SK-N-SH (cell line): Measurements from ENCODE around the gene SEZ6L2. TPM values are rescaled to one million over a fixed set of nuclear protein-coding genes. Genes with fewer than 3 reads are reported as not detected.

Source experiments
- CTCF ChIA-PET: fragments of 300-600, 350-600 bp; formaldehyde crosslinking; extraction: SDS; loops from one replicate; lab custom pipeline; 2021; lab: Yijun Ruan, JAX
- POLR2A ChIA-PET: fragments of 350-600 bp; sonication (Branson Sonifier 250); formaldehyde crosslinking; extraction: SDS; loops from one replicate; lab custom pipeline; 2020; ENCODE audit warnings: antibody characterized with exemption, inconsistent platforms; lab: Yijun Ruan, JAX
- DNase-seq: peaks from one replicate; pipeline ENCODE4 v3.0.0; 2012
- H2AFZ ChIP-seq: fragments of 200-600 bp; sonication (generic); 2 replicates; pipeline ENCODE4 v1.8.1; 2016; ENCODE audit warnings: antibody characterized with exemption, mild to moderate bottlenecking, low read depth
- H3F3A ChIP-seq: fragments of 200-600 bp; sonication (generic); replicated peaks from 2 replicates; pipeline ENCODE3; 2016; ENCODE audit warnings: antibody characterized with exemption, mild to moderate bottlenecking; ENCODE audit not compliant: insufficient read depth
- H3K27ac ChIP-seq, 2 experiments: fragments of 200-500 bp in 1 of 2; fragments of 200-600 bp in 1 of 2; sonication (Bioruptor generic) in 1 of 2; sonication (generic), shearing (Covaris generic) in 1 of 2; 2 replicates each; pipeline versions ENCODE4 v1.5.1 to v1.6.1; 2014 to 2016; ENCODE audit warnings: low read depth in 2 of 2, inconsistent platforms in 1 of 2, low read length in 1 of 2, mild to moderate bottlenecking in 1 of 2, mixed read lengths in 1 of 2
- H3K27me3 ChIP-seq: fragments of 200-600 bp; sonication (generic), shearing (Covaris generic); 2 replicates; pipeline ENCODE4 v1.6.1; 2016; ENCODE audit warnings: mixed run types; ENCODE audit not compliant: insufficient read depth
- H3K36me3 ChIP-seq, 2 experiments: fragments of 200-500 bp in 1 of 2; fragments of 200-600 bp in 1 of 2; sonication (Bioruptor generic) in 1 of 2; sonication (generic) in 1 of 2; replicated peaks in 1 of 2; 2 replicates each; pipeline versions ENCODE3 to v1.5.1; 2014 to 2016; ENCODE audit warnings: low read length in 1 of 2, mild to moderate bottlenecking in 1 of 2; ENCODE audit not compliant: insufficient read depth in 2 of 2, control insufficient read depth in 1 of 2
- H3K4me1 ChIP-seq, 2 experiments: fragments of 200-500 bp in 1 of 2; fragments of 200-600 bp in 1 of 2; sonication (Bioruptor generic) in 1 of 2; sonication (generic), shearing (Covaris generic) in 1 of 2; 2 replicates each; pipeline versions ENCODE4 v1.5.1 to v1.6.1; 2014 to 2016; ENCODE audit warnings: low read depth in 1 of 2, low read length in 1 of 2, mixed run types in 1 of 2; ENCODE audit not compliant: insufficient read depth in 2 of 2, control insufficient read depth in 1 of 2
- H3K4me2 ChIP-seq: fragments of 200-600 bp; sonication (generic), shearing (Covaris generic); 2 replicates; pipeline ENCODE4 v1.6.1; 2017; ENCODE audit warnings: mixed run types
- H3K4me3 ChIP-seq, 2 experiments: fragments of 200-500 bp in 1 of 2; fragments of 200-600 bp in 1 of 2; sonication (Bioruptor generic) in 1 of 2; sonication (generic), shearing (Covaris generic) in 1 of 2; 2 replicates each; pipeline versions ENCODE4 v1.5.1 to v1.8.1; 2014 to 2016; ENCODE audit warnings: low read depth in 2 of 2, inconsistent platforms in 1 of 2, low read length in 1 of 2, mild to moderate bottlenecking in 1 of 2, mixed read lengths in 1 of 2, moderate library complexity in 1 of 2
- H3K79me2 ChIP-seq: fragments of 200-600 bp; sonication (generic); 2 replicates; pipeline ENCODE4 v1.8.1; 2017; ENCODE audit warnings: mild to moderate bottlenecking; ENCODE audit not compliant: insufficient read depth
- H3K9ac ChIP-seq: fragments of 200-600 bp; sonication (generic); 2 replicates; pipeline ENCODE4 v1.6.1; 2017; ENCODE audit warnings: mixed run types
- H3K9me2 ChIP-seq: fragments of 200-600 bp; sonication (generic); 2 replicates; pipeline ENCODE4 v1.6.1; 2017; ENCODE audit warnings: mixed run types
- H3K9me3 ChIP-seq: fragments of 200-600 bp; sonication (generic); 2 replicates; pipeline ENCODE4 v1.6.1; 2017; ENCODE audit warnings: mixed run types, mild to moderate bottlenecking, moderate library complexity
- H4K20me1 ChIP-seq: fragments of 200-600 bp; sonication (generic); 2 replicates; pipeline ENCODE4 v1.6.1; 2017; ENCODE audit warnings: mild to moderate bottlenecking, mixed run types; ENCODE audit not compliant: insufficient read depth
- CHD2 ChIP-seq: fragments of 150-350 bp; IDR thresholded peaks from 2 replicates; pipeline ENCODE4 v1.6.1; 2018; ENCODE audit warnings: low read length; ENCODE audit not compliant: partially characterized antibody
- ELF1 ChIP-seq: IDR thresholded peaks from 2 replicates; pipeline ENCODE4 v1.4.0; 2012
- EP300 ChIP-seq, 2 experiments: IDR thresholded peaks; 2 replicates each; pipeline versions ENCODE4 v1.4.0 to v1.6.1; 2012; ENCODE audit warnings: borderline replicate concordance in 1 of 2, low read depth in 1 of 2, low read length in 1 of 2
- EZH2phosphoT487 ChIP-seq: fragments of 200-600 bp; sonication (generic); IDR thresholded peaks from 2 replicates; pipeline ENCODE4 v1.6.1; 2017; ENCODE audit warnings: low read depth, mixed run types, mild to moderate bottlenecking, antibody characterized with exemption, moderate library complexity, borderline replicate concordance
- FOSL2 ChIP-seq: IDR thresholded peaks from 2 replicates; pipeline ENCODE4 v1.4.0; 2012; ENCODE audit warnings: low read depth, mild to moderate bottlenecking, moderate library complexity, borderline replicate concordance
- FOXJ3 ChIP-seq: sonication (generic); formaldehyde crosslinking; IDR thresholded peaks from 2 replicates; pipeline ENCODE4 v1.5.1; 2020; ENCODE audit warnings: mild to moderate bottlenecking, missing genetic modification reagents
- FOXM1 ChIP-seq: IDR thresholded peaks from 2 replicates; pipeline ENCODE4 v1.4.0; 2012; ENCODE audit warnings: low read depth, mild to moderate bottlenecking
- GABPA ChIP-seq: IDR thresholded peaks from 2 replicates; pipeline ENCODE4 v1.4.0; 2012; ENCODE audit warnings: low read depth, mild to moderate bottlenecking
- JUND ChIP-seq: IDR thresholded peaks from 2 replicates; pipeline ENCODE4 v1.4.0; 2012
- NFIC ChIP-seq: IDR thresholded peaks from 2 replicates; pipeline ENCODE4 v1.4.0; 2012; ENCODE audit warnings: borderline replicate concordance
- NRF1 ChIP-seq: IDR thresholded peaks from 2 replicates; pipeline ENCODE4 v1.6.1; 2012; ENCODE audit warnings: low read depth, mild to moderate bottlenecking, low read length
- POLR2AphosphoS5 ChIP-seq: IDR thresholded peaks from 2 replicates; pipeline ENCODE4 v1.6.1; 2012; ENCODE audit warnings: low read depth, low read length
- RFX5 ChIP-seq: IDR thresholded peaks from 2 replicates; pipeline ENCODE4 v1.6.1; 2012; ENCODE audit warnings: mild to moderate bottlenecking, improper control_type of control experiment, low read length
- RXRA ChIP-seq: IDR thresholded peaks from 2 replicates; pipeline ENCODE4 v1.4.0; 2012; ENCODE audit warnings: low read depth, mild to moderate bottlenecking, borderline replicate concordance
- SIN3A ChIP-seq: IDR thresholded peaks from 2 replicates; pipeline ENCODE4 v1.6.1; 2012; ENCODE audit warnings: low read depth, mild to moderate bottlenecking, low read length, moderate library complexity, borderline replicate concordance
- SMC3 ChIP-seq: IDR thresholded peaks from 2 replicates; pipeline ENCODE4 v1.6.1; 2012; ENCODE audit warnings: low read depth, low read length, improper control_type of control experiment
- TAF1 ChIP-seq: IDR thresholded peaks from 2 replicates; pipeline ENCODE4 v1.6.1; 2012; ENCODE audit warnings: low read depth, mild to moderate bottlenecking, low read length, moderate library complexity, borderline replicate concordance
- TEAD4 ChIP-seq: IDR thresholded peaks from 2 replicates; pipeline ENCODE4 v1.4.0; 2012; ENCODE audit warnings: mild to moderate bottlenecking, borderline replicate concordance; ENCODE audit not compliant: insufficient read depth
- YY1 ChIP-seq: IDR thresholded peaks from 2 replicates; pipeline ENCODE4 v1.4.0; 2012; ENCODE audit warnings: low read depth, mild to moderate bottlenecking
- WGBS: methylation state at CpG from one replicate; pipeline ENCODE4 v1.1.6; 2017; ENCODE audit warnings: low lambda C conversion rate; 5-methylcytosine and 5-hydroxymethylcytosine counted together
- polyA plus RNA-seq, 3 experiments: library from polyadenylated mRNA; depleted of rRNA; stranded (reverse); fragments of >200 nt; gene quantifications; 2 replicates each; pipeline ENCODE4 v1.2.3, GENCODE V29; 2012
- TF ChIP-seq, protein P1 (sequence below): fragments of 200-600 bp; sonication (generic); IDR thresholded peaks from 2 replicates; pipeline ENCODE4 v1.6.1; 2017; ENCODE audit warnings: antibody characterized with exemption, mild to moderate bottlenecking, moderate library complexity
- TF ChIP-seq, protein P2 (sequence below): fragments of 150-350 bp; IDR thresholded peaks from 2 replicates; pipeline ENCODE4 v1.6.1; 2016; ENCODE audit warnings: mild to moderate bottlenecking, low read depth, low read length
- TF ChIP-seq, protein P3 (sequence below): IDR thresholded peaks from 2 replicates; pipeline ENCODE4 v1.6.1; 2012; ENCODE audit warnings: mild to moderate bottlenecking, low read depth, low read length, moderate library complexity
- TF ChIP-seq, protein P4 (sequence below): IDR thresholded peaks from 2 replicates; pipeline ENCODE4 v1.4.0; 2012; ENCODE audit warnings: low read depth, borderline replicate concordance

SEZ6L2 gene
- polyA plus RNA-seq, 1 of the 3 experiments (the other 2 are of a cell fraction), result 59.8 TPM

DNA sequence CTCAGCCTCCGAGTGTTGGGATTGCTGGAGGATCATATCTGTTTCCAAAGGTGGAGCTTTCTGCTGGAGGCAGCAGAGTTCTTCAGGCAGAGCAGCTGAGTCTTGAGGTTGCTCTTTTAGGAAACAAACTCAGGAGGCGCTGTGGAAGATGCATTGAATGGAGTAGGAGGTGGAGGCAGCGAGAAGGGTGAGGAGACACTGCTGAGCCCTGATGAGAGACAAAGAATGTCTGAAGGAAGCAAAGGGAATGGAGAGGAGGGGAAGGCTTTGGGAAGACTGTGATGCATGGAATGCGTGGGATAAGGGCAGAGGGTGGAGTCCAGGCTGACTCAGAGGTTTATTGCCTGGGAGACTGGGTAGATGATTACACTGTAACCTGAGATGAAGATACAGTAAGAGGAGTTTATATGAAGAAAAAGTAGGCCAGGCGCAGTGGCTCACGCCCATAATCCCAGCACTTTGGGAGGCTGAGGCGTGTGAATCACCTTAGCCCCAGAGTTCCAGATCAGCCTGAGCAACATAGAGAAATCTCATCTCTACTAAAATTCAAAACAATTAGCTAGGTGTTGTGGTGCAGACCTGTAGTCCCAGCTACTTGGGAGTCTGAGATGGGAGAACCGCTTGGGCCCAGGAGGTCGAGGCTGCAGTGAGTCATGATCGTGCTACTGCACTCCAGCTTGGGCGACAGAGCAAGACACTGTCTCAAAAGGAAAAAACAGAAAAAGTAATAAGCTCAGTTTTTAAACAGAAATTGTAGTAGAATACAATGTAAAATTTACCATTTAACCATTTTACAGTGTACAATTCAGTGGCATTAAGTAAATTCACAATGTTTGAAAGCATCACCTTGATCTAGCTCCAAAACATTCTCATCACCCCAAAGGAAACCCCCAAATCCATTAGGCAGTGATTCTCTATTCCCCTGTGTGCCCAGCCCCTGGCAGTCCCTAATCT, 44.8 kb upstream of the SEZ6L2 start:
- no peaks in the 10 kb centered on the region for H3K27me3 ChIP-seq
- H2AFZ ChIP-seq, result peak overlapping the region; percentile 71
- H3K9ac ChIP-seq, result peak overlapping the region; percentile 68
- no peaks in the 10 kb centered on the region for H3K79me2 ChIP-seq
- ChIA-PET POLR2A (interaction anchor here (1.6 kb wide), 1 partner anchor 18 kb away, joined by 8 read pairs; the partner anchor contains the start of gene KCTD13), CTCF (interaction anchor here (0.7 kb wide), 1 partner anchor 58 kb away, joined by 3 read pairs; no protein-coding TSS in a partner anchor)
- peaks cover 2 to 10% of the 10 kb centered on the region in 2 experiments; a peak in 1 of 4 replicates for H3K4me1 ChIP-seq
- no peaks in the 10 kb centered on the region for H3K36me3 ChIP-seq
- no peaks in the 10 kb centered on the region for H3K9me3 ChIP-seq
- peak overlapping the region; percentile 56 for H3K4me2 ChIP-seq
- no peaks in the 10 kb centered on the region for H4K20me1 ChIP-seq
- WGBS, result 18% methylated on average over 11 of the region's 11 CpGs
- H3F3A ChIP-seq, result peaks cover 23% of the 10 kb centered on the region
- H3K27ac ChIP-seq, result peak overlapping the region; percentile 64 to 98; a peak in 3 of 4 replicates
- peak overlapping the region in 1 of 2 experiments; percentile 33; a peak in 2 of 4 replicates for H3K4me3 ChIP-seq
- no peaks in the 10 kb centered on the region for H3K9me2 ChIP-seq
- no peak for DNase-seq
- TF ChIP-seq FOXM1, result no peak
- TF ChIP-seq, protein P1, sequence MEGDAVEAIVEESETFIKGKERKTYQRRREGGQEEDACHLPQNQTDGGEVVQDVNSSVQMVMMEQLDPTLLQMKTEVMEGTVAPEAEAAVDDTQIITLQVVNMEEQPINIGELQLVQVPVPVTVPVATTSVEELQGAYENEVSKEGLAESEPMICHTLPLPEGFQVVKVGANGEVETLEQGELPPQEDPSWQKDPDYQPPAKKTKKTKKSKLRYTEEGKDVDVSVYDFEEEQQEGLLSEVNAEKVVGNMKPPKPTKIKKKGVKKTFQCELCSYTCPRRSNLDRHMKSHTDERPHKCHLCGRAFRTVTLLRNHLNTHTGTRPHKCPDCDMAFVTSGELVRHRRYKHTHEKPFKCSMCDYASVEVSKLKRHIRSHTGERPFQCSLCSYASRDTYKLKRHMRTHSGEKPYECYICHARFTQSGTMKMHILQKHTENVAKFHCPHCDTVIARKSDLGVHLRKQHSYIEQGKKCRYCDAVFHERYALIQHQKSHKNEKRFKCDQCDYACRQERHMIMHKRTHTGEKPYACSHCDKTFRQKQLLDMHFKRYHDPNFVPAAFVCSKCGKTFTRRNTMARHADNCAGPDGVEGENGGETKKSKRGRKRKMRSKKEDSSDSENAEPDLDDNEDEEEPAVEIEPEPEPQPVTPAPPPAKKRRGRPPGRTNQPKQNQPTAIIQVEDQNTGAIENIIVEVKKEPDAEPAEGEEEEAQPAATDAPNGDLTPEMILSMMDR, result peak; percentile 69
- no peak for TF ChIP-seq RFX5
- no peak for TF ChIP-seq EP300 (IDR thresholded peaks at IDR 0.05; ENCODE audit: borderline replicate concordance in 1 of 2, low read depth in 1 of 2, low read length in 1 of 2)
- TF ChIP-seq NRF1, result 0 out of 2 replicates have a peak, but pooled peaks have one; percentile 24
- TF ChIP-seq FOSL2, result peak; percentile 59
- TF ChIP-seq NFIC, result 0 out of 2 replicates have a peak, but pooled peaks have one; percentile 1
- TF ChIP-seq SIN3A, result peak; percentile 8; the same call in 1 of the 2 replicates
- TF ChIP-seq SMC3, result peak; percentile 11; the same call in 1 of the 2 replicates
- no peak for TF ChIP-seq EZH2phosphoT487
- TF ChIP-seq, protein P2, sequence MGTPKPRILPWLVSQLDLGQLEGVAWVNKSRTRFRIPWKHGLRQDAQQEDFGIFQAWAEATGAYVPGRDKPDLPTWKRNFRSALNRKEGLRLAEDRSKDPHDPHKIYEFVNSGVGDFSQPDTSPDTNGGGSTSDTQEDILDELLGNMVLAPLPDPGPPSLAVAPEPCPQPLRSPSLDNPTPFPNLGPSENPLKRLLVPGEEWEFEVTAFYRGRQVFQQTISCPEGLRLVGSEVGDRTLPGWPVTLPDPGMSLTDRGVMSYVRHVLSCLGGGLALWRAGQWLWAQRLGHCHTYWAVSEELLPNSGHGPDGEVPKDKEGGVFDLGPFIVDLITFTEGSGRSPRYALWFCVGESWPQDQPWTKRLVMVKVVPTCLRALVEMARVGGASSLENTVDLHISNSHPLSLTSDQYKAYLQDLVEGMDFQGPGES, result no peak
- no peak for TF ChIP-seq GABPA
- TF ChIP-seq CHD2, result no peak
- peak; percentile 39 for TF ChIP-seq TAF1
- no peak for TF ChIP-seq ELF1
- peak; percentile 42; the same call in 1 of the 2 replicates for TF ChIP-seq RXRA
- TF ChIP-seq POLR2AphosphoS5, result peak; percentile 73
- no peak for TF ChIP-seq FOXJ3 (CRISPR knock-in tag)
- peak; percentile 74; the same call in 1 of the 2 replicates for TF ChIP-seq JUND
- TF ChIP-seq YY1, result no peak
- TF ChIP-seq, protein P3, sequence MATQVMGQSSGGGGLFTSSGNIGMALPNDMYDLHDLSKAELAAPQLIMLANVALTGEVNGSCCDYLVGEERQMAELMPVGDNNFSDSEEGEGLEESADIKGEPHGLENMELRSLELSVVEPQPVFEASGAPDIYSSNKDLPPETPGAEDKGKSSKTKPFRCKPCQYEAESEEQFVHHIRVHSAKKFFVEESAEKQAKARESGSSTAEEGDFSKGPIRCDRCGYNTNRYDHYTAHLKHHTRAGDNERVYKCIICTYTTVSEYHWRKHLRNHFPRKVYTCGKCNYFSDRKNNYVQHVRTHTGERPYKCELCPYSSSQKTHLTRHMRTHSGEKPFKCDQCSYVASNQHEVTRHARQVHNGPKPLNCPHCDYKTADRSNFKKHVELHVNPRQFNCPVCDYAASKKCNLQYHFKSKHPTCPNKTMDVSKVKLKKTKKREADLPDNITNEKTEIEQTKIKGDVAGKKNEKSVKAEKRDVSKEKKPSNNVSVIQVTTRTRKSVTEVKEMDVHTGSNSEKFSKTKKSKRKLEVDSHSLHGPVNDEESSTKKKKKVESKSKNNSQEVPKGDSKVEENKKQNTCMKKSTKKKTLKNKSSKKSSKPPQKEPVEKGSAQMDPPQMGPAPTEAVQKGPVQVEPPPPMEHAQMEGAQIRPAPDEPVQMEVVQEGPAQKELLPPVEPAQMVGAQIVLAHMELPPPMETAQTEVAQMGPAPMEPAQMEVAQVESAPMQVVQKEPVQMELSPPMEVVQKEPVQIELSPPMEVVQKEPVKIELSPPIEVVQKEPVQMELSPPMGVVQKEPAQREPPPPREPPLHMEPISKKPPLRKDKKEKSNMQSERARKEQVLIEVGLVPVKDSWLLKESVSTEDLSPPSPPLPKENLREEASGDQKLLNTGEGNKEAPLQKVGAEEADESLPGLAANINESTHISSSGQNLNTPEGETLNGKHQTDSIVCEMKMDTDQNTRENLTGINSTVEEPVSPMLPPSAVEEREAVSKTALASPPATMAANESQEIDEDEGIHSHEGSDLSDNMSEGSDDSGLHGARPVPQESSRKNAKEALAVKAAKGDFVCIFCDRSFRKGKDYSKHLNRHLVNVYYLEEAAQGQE, result peak; percentile 35; the same call in 1 of the 2 replicates
- TF ChIP-seq, protein P4, sequence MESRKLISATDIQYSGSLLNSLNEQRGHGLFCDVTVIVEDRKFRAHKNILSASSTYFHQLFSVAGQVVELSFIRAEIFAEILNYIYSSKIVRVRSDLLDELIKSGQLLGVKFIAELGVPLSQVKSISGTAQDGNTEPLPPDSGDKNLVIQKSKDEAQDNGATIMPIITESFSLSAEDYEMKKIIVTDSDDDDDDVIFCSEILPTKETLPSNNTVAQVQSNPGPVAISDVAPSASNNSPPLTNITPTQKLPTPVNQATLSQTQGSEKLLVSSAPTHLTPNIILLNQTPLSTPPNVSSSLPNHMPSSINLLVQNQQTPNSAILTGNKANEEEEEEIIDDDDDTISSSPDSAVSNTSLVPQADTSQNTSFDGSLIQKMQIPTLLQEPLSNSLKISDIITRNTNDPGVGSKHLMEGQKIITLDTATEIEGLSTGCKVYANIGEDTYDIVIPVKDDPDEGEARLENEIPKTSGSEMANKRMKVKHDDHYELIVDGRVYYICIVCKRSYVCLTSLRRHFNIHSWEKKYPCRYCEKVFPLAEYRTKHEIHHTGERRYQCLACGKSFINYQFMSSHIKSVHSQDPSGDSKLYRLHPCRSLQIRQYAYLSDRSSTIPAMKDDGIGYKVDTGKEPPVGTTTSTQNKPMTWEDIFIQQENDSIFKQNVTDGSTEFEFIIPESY, result no peak
- peak; percentile 52; the same call in 1 of the 2 replicates for TF ChIP-seq TEAD4
